Measurements from ENCODE around the gene RANGAP1. TPM values are rescaled to one million over a fixed set of nuclear protein-coding genes. Genes with fewer than 3 reads are reported as not detected.

RANGAP1 gene
- total and polyA plus RNA-seq, 2 of the 13 experiments (the other 11 are each of a cell fraction or from before 2014, with no cell fraction given): 51.8 to 83.9 TPM

- TF ChIP-seq, protein P1, sequence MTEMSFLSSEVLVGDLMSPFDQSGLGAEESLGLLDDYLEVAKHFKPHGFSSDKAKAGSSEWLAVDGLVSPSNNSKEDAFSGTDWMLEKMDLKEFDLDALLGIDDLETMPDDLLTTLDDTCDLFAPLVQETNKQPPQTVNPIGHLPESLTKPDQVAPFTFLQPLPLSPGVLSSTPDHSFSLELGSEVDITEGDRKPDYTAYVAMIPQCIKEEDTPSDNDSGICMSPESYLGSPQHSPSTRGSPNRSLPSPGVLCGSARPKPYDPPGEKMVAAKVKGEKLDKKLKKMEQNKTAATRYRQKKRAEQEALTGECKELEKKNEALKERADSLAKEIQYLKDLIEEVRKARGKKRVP (CRISPR knock-in tag; IDR thresholded peaks at IDR 0.05): no peak
- no peak for TF ChIP-seq CENPX (CRISPR knock-in tag; IDR thresholded peaks at IDR 0.05)
- peak; percentile 48 for TF ChIP-seq TEAD3 (CRISPR knock-in tag; optimal IDR thresholded peaks at IDR 0.05; ENCODE audit: borderline replicate concordance)
- 0 out of 2 replicates have a peak, but pooled peaks have one; percentile 37 for TF ChIP-seq CREB3 (CRISPR knock-in tag; IDR thresholded peaks at IDR 0.05)
- TF ChIP-seq AKAP8 (CRISPR knock-in tag; IDR thresholded peaks at IDR 0.05): no peak
- TF ChIP-seq ZNF225 (CRISPR knock-in tag; IDR thresholded peaks at IDR 0.05): no peak
- TF ChIP-seq ZNF24 (IDR thresholded peaks at IDR 0.05): no peak
- no peak for TF ChIP-seq IRF9 (CRISPR knock-in tag; IDR thresholded peaks at IDR 0.05; ENCODE audit: borderline replicate concordance)
- TF ChIP-seq ZNF232 (CRISPR knock-in tag; IDR thresholded peaks at IDR 0.05; ENCODE audit: borderline replicate concordance): peak; percentile 59; the same call in 1 of the 2 replicates
- no peak for TF ChIP-seq SAFB2 (CRISPR knock-in tag; IDR thresholded peaks at IDR 0.05; ENCODE audit: borderline replicate concordance, low read depth)
- TF ChIP-seq MEF2D (CRISPR knock-in tag; IDR thresholded peaks at IDR 0.05): no peak
- TF ChIP-seq ZIK1 (CRISPR knock-in tag; IDR thresholded peaks at IDR 0.05; ENCODE audit: borderline replicate concordance, low read depth): 0 out of 2 replicates have a peak, but pooled peaks have one; percentile 42
- peak; percentile 44; the same call in 1 of the 2 replicates for TF ChIP-seq ZNF367 (CRISPR knock-in tag; IDR thresholded peaks at IDR 0.05; ENCODE audit: borderline replicate concordance)
- no peak for TF ChIP-seq GATA4 (IDR thresholded peaks at IDR 0.05; ENCODE audit: borderline replicate concordance, low read depth)
- no peak for TF ChIP-seq ZFP36L1 (CRISPR knock-in tag; IDR thresholded peaks at IDR 0.05)
- TF ChIP-seq ZBTB7A (CRISPR knock-in tag; IDR thresholded peaks at IDR 0.05): no peak; the same call in 1 of the 2 replicates
- TF ChIP-seq MAFK (conservative IDR thresholded peaks at IDR 0.05 in 1 of 2, IDR thresholded peaks at IDR 0.05 in 1 of 2; ENCODE audit: low read length in 2 of 2): no peak
- TF ChIP-seq ZMAT3 (CRISPR knock-in tag; conservative IDR thresholded peaks at IDR 0.05): 0 out of 2 replicates have a peak, but pooled peaks have one; percentile 43
- 0 out of 2 replicates have a peak, but pooled peaks have one; percentile 39 for TF ChIP-seq POGK (CRISPR knock-in tag; conservative IDR thresholded peaks at IDR 0.05)
- TF ChIP-seq, protein P2, sequence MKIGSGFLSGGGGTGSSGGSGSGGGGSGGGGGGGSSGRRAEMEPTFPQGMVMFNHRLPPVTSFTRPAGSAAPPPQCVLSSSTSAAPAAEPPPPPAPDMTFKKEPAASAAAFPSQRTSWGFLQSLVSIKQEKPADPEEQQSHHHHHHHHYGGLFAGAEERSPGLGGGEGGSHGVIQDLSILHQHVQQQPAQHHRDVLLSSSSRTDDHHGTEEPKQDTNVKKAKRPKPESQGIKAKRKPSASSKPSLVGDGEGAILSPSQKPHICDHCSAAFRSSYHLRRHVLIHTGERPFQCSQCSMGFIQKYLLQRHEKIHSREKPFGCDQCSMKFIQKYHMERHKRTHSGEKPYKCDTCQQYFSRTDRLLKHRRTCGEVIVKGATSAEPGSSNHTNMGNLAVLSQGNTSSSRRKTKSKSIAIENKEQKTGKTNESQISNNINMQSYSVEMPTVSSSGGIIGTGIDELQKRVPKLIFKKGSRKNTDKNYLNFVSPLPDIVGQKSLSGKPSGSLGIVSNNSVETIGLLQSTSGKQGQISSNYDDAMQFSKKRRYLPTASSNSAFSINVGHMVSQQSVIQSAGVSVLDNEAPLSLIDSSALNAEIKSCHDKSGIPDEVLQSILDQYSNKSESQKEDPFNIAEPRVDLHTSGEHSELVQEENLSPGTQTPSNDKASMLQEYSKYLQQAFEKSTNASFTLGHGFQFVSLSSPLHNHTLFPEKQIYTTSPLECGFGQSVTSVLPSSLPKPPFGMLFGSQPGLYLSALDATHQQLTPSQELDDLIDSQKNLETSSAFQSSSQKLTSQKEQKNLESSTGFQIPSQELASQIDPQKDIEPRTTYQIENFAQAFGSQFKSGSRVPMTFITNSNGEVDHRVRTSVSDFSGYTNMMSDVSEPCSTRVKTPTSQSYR (CRISPR knock-in tag; IDR thresholded peaks at IDR 0.05; ENCODE audit: borderline replicate concordance): peak; percentile 20; the same call in 1 of the 2 replicates
These were observed 15.4 kb upstream of the RANGAP1 start, which contains the start of gene ZC3H7B (continued) for GRCh38 chr22:41301085-41302020.
